Endothelial cell of umbilical vein (primary cell): ENCODE data around the gene HSF2BP.

Experiments
- EZH2 ChIP-seq: IDR thresholded peaks from 2 replicates; pipeline ENCODE4 v1.6.1; 2012; ENCODE audit warnings: borderline replicate concordance, low read depth, mild to moderate bottlenecking, moderate library complexity, low read length, inconsistent platforms; ENCODE audit not compliant: severe bottlenecking
- FOS ChIP-seq: IDR thresholded peaks from 2 replicates; pipeline ENCODE4 v1.6.1; 2011; ENCODE audit warnings: mild to moderate bottlenecking, low read length, moderate library complexity, borderline replicate concordance; ENCODE audit not compliant: insufficient read depth
- POLR2AphosphoS5 ChIP-seq: IDR thresholded peaks from 2 replicates; pipeline ENCODE4 v1.6.1; 2012; ENCODE audit warnings: low read depth, mild to moderate bottlenecking, control low read depth, low read length, moderate library complexity; ENCODE audit not compliant: insufficient read depth
- TF ChIP-seq, protein P1 (sequence below), 2 donors: IDR thresholded peaks; 1 replicate in 1 of 2; 2 replicates in 1 of 2; pipeline ENCODE4 v1.5.1; 2011; ENCODE audit warnings: low read length in 2 of 2, mild to moderate bottlenecking in 2 of 2, moderate library complexity in 2 of 2, control low read depth in 1 of 2, inconsistent platforms in 1 of 2, low read depth in 1 of 2; ENCODE audit not compliant: insufficient read depth in 1 of 2; ENCODE audit errors: extremely low read depth in 1 of 2

DNA sequence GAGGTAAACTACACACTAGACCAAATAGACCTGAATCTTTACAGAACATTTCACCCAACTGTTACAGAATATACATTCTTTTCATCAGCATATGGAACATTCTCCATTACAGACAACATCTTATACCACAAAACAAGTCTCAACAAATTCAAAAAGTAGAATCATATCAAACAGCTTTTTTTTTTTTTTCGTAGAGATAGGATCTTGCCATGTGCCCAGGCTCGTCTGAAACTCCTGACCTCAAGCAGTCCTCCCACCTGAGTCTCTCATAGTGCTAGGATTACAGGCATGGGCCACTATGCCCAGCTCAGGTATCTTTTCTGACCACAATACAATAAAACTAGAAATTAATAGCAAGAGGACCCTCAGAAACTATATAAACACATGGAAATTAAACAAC is 36.5 kb downstream of the HSF2BP start:
- TF ChIP-seq, protein P1, sequence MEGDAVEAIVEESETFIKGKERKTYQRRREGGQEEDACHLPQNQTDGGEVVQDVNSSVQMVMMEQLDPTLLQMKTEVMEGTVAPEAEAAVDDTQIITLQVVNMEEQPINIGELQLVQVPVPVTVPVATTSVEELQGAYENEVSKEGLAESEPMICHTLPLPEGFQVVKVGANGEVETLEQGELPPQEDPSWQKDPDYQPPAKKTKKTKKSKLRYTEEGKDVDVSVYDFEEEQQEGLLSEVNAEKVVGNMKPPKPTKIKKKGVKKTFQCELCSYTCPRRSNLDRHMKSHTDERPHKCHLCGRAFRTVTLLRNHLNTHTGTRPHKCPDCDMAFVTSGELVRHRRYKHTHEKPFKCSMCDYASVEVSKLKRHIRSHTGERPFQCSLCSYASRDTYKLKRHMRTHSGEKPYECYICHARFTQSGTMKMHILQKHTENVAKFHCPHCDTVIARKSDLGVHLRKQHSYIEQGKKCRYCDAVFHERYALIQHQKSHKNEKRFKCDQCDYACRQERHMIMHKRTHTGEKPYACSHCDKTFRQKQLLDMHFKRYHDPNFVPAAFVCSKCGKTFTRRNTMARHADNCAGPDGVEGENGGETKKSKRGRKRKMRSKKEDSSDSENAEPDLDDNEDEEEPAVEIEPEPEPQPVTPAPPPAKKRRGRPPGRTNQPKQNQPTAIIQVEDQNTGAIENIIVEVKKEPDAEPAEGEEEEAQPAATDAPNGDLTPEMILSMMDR (IDR thresholded peaks at IDR 0.05; ENCODE audit: extremely low read depth in 1 of 2, insufficient read depth in 1 of 2, low read depth in 1 of 2, low read length in 2 of 2), result no peak
- TF ChIP-seq FOS (no peak), EZH2 (no peak), POLR2AphosphoS5 (no peak)
